ENCODE results near the gene BNC2.

The BNC2 gene

DNA sequence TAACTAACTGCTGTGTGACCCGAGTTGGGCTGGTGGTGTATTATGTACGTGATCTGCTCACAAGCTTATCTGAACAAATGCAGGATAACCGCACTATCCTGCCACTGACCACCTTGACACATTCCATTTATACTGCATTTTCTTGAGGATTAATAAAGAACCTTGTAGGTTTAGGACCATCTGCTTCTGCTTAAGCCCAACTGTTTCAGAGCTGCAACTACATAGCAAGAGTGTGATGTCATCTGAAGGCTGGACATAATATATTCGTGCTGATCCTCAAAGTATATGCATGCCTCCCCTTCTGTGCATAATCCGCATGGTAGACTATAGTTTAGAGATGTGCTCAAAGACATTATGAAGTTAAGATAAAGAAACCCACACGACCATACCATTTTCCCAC is 435.9 kb downstream of the BNC2 start:
- Histone ChIP-seq H4K20me1 (ENCODE audit: insufficient read depth, low read length, poor library complexity, severe bottlenecking) (no peaks in the 10 kb centered on the region), H3K9me3 (ENCODE audit: insufficient read depth, low read depth, low read length) (no peaks in the 10 kb centered on the region), H3K4me2 (ENCODE audit: low read depth, low read length, poor library complexity, severe bottlenecking) (no peak overlapping the region), H3F3A (ENCODE audit: low read depth) (no peaks in the 10 kb centered on the region), H3K79me2 (ENCODE audit: insufficient read depth, low read length) (no peaks in the 10 kb centered on the region), H3K4me1 (ENCODE audit: insufficient read depth, low read length, poor library complexity, severe bottlenecking) (peaks cover 2% of the 10 kb centered on the region), H3K4me3 (ENCODE audit: low read length, poor library complexity, severe bottlenecking) (no peak overlapping the region), H2AFZ (ENCODE audit: low read length) (no peak overlapping the region), H3K27me3 (ENCODE audit: insufficient read depth, low read length, poor library complexity, severe bottlenecking) (no peaks in the 10 kb centered on the region), H3K9me2 (replicated peaks; ENCODE audit: low read depth, low read length) (no peaks in the 10 kb centered on the region), H3K9ac (ENCODE audit: low read depth, low read length, poor library complexity, severe bottlenecking) (no peak overlapping the region), H3K36me3 (ENCODE audit: insufficient read depth, low read length) (no peaks in the 10 kb centered on the region)
- TF ChIP-seq, protein P1, sequence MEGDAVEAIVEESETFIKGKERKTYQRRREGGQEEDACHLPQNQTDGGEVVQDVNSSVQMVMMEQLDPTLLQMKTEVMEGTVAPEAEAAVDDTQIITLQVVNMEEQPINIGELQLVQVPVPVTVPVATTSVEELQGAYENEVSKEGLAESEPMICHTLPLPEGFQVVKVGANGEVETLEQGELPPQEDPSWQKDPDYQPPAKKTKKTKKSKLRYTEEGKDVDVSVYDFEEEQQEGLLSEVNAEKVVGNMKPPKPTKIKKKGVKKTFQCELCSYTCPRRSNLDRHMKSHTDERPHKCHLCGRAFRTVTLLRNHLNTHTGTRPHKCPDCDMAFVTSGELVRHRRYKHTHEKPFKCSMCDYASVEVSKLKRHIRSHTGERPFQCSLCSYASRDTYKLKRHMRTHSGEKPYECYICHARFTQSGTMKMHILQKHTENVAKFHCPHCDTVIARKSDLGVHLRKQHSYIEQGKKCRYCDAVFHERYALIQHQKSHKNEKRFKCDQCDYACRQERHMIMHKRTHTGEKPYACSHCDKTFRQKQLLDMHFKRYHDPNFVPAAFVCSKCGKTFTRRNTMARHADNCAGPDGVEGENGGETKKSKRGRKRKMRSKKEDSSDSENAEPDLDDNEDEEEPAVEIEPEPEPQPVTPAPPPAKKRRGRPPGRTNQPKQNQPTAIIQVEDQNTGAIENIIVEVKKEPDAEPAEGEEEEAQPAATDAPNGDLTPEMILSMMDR (conservative IDR thresholded peaks at IDR 0.05; ENCODE audit: low read length) = no peak
- TF ChIP-seq EZH2phosphoT487 (IDR thresholded peaks at IDR 0.05; ENCODE audit: borderline replicate concordance) = no peak

DNA sequence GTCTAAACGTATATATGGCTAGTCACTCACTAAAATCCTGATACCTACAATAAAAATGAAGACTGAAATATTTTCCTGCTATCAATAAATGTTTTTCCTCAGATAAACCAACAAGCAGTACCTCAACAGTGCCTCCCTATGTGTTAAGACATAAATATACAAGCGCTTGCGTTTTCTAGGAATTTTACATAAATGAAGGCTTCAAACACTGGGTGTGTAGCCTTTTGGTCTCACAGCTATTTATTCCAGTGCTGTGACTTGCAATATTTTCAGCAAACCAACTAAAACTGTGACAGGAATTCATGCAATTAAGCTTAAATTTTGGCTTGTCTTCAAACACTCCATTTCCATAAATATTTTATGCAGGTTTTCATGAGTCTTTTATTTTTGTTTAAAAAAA is 437.0 kb downstream of the BNC2 start:
- Histone ChIP-seq H3K9me3 (ENCODE audit: insufficient read depth, low read depth, low read length) (no peaks in the 10 kb centered on the region), H3K27me3 (ENCODE audit: insufficient read depth, low read length, poor library complexity, severe bottlenecking) (no peaks in the 10 kb centered on the region), H2AFZ (ENCODE audit: low read length) (no peak overlapping the region), H3K4me3 (ENCODE audit: low read length, poor library complexity, severe bottlenecking) (no peak overlapping the region), H3K9ac (ENCODE audit: low read depth, low read length, poor library complexity, severe bottlenecking) (no peak overlapping the region), H3K4me2 (ENCODE audit: low read depth, low read length, poor library complexity, severe bottlenecking) (no peak overlapping the region), H3K9me2 (replicated peaks; ENCODE audit: low read depth, low read length) (no peaks in the 10 kb centered on the region), H3K36me3 (ENCODE audit: insufficient read depth, low read length) (no peaks in the 10 kb centered on the region), H3F3A (ENCODE audit: low read depth) (no peaks in the 10 kb centered on the region), H3K79me2 (ENCODE audit: insufficient read depth, low read length) (no peaks in the 10 kb centered on the region), H3K4me1 (ENCODE audit: insufficient read depth, low read length, poor library complexity, severe bottlenecking) (peaks cover 5% of the 10 kb centered on the region), H4K20me1 (ENCODE audit: insufficient read depth, low read length, poor library complexity, severe bottlenecking) (no peaks in the 10 kb centered on the region)
- no peak for TF ChIP-seq EZH2phosphoT487 (IDR thresholded peaks at IDR 0.05; ENCODE audit: borderline replicate concordance)
- TF ChIP-seq, protein P1 (conservative IDR thresholded peaks at IDR 0.05; ENCODE audit: low read length) = no peak

DNA sequence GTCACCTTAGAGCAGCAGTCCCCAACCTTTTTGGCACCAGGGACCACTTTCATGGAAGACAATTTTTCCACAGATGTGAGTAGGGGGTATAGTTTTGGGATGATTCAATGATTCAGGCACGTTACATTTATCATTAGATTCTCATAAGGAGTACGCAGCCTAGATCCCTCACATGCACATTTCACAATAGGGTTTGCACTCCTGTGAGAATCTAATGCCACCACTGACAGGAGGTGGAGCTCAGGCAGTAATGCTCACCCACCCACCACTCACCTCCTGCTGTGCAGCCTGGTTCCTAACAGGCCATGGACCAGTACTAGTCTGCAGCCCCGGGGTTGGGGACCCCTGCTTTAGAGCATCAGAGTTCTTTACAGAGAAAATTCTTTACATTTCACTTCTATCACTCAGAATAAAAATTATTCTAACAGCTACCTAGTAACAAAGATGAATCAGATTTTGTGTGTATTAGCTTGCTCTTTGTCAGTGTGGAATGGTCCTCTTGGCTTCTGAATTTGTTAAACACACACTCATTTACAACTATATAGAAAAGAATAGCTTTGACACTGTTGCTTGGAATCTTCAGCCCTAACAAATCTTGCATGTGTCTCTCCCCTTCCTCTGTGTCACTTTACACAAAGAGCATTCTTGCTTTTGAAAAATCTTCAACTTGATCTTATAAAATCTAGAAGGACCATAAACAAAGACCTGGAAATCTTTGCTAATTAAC is 438.6 kb downstream of the BNC2 start:
- H3K4me2 ChIP-seq (ENCODE audit: low read depth, low read length, poor library complexity, severe bottlenecking) = no peak overlapping the region
- H3K9ac ChIP-seq (ENCODE audit: low read depth, low read length, poor library complexity, severe bottlenecking) = no peak overlapping the region
- H3K9me3 ChIP-seq (ENCODE audit: insufficient read depth, low read depth, low read length) = no peaks in the 10 kb centered on the region
- no peak overlapping the region for H2AFZ ChIP-seq (ENCODE audit: low read length)
- peaks cover 5% of the 10 kb centered on the region for H3K4me1 ChIP-seq (ENCODE audit: insufficient read depth, low read length, poor library complexity, severe bottlenecking)
- no peaks in the 10 kb centered on the region for H3K36me3 ChIP-seq (ENCODE audit: insufficient read depth, low read length)
- no peaks in the 10 kb centered on the region for H4K20me1 ChIP-seq (ENCODE audit: insufficient read depth, low read length, poor library complexity, severe bottlenecking)
- TF ChIP-seq, protein P1 (conservative IDR thresholded peaks at IDR 0.05; ENCODE audit: low read length) = no peak
- TF ChIP-seq EZH2phosphoT487 (IDR thresholded peaks at IDR 0.05; ENCODE audit: borderline replicate concordance) = no peak
- H3K4me3 ChIP-seq (ENCODE audit: low read length, poor library complexity, severe bottlenecking) = no peak overlapping the region
- no peaks in the 10 kb centered on the region for H3K9me2 ChIP-seq (replicated peaks; ENCODE audit: low read depth, low read length)
- no peaks in the 10 kb centered on the region for H3K79me2 ChIP-seq (ENCODE audit: insufficient read depth, low read length)
- H3F3A ChIP-seq (ENCODE audit: low read depth) = no peaks in the 10 kb centered on the region
- H3K27me3 ChIP-seq (ENCODE audit: insufficient read depth, low read length, poor library complexity, severe bottlenecking) = no peaks in the 10 kb centered on the region

Measured in Loucy (cell line).